Activated naive CD4-positive, alpha-beta T cell treated with anti-CD3 and anti-CD28 coated beads for 36 hours (primary cell): ENCODE results near the gene TAF11L3. TPM values are rescaled to one million over a fixed set of nuclear protein-coding genes. Genes with fewer than 3 reads are reported as not detected.
"Not testable (repeated sequence)": the region's sequence is repeated elsewhere in the genome, so short reads cannot be mapped to it uniquely, and the experiment has no call there.

ENCODE experiments used
- CTCF ChIA-PET: fragments of 350-600 bp; sonication (Branson Sonifier 250); formaldehyde crosslinking; loops from one replicate; lab custom pipeline; 2021; ENCODE audit warnings: antibody characterized with exemption; lab: Charles Lee
- DNase-seq: peaks from one replicate; pipeline ENCODE4 v3.0.0-alpha.2; 2020
- H3K27ac Mint-ChIP-seq: one replicate; pipeline ENCODE4 v1.8.0; 2021; ENCODE audit warnings: mild to moderate bottlenecking, mixed read lengths
- H3K27me3 Mint-ChIP-seq: one replicate; pipeline ENCODE4 v1.8.0; 2021; ENCODE audit warnings: low read depth, mixed read lengths
- H3K36me3 Mint-ChIP-seq: one replicate; pipeline ENCODE4 v1.8.0; 2021; ENCODE audit warnings: low read depth, mixed read lengths
- H3K4me1 Mint-ChIP-seq: one replicate; pipeline ENCODE4 v1.8.0; 2021; ENCODE audit warnings: low read depth, mixed read lengths
- H3K4me3 Mint-ChIP-seq: one replicate; pipeline ENCODE4 v1.8.0; 2021; ENCODE audit warnings: mild to moderate bottlenecking, moderate library complexity, mixed read lengths
- H3K9me3 Mint-ChIP-seq: one replicate; pipeline ENCODE4 v1.8.0; 2021; ENCODE audit warnings: mixed read lengths
- intact Hi-C: fragments of 100-400 bp; cut with micrococcal nuclease; formaldehyde crosslinking; loops from one replicate; pipeline ENCODE4 v1.15.1; 2023
- total RNA-seq, 2 experiments: library from RNA; stranded (reverse); gene quantifications; one replicate each; pipeline ENCODE4 v1.2.3, GENCODE V29; 2021

TAF11L3 gene
- total RNA-seq, 2 experiments from 2014 or later: not detected

- H3K36me3 Mint-ChIP-seq: no peaks in the 10 kb centered on the region
- CTCF ChIA-PET: no interaction called here
- H3K4me3 Mint-ChIP-seq: no peak overlapping the region
- no peaks in the 10 kb centered on the region for H3K4me1 Mint-ChIP-seq
- intact Hi-C loops: no loop called here
- no peak for DNase-seq
- no peak overlapping the region for H3K27ac Mint-ChIP-seq
- H3K9me3 Mint-ChIP-seq: no peaks in the 10 kb centered on the region
- peaks cover 1% of the 10 kb centered on the region for H3K27me3 Mint-ChIP-seq
Measured at GRCh38 chr5:17511775-17512325, 6.3 kb upstream of the TAF11L3 start.

GRCh38 chr5:17517526-17517925 lies 641 bp upstream of the TAF11L3 start:
- H3K36me3 Mint-ChIP-seq, H3K27me3 Mint-ChIP-seq, H3K27ac Mint-ChIP-seq, DNase-seq, CTCF ChIA-PET, H3K4me3 Mint-ChIP-seq, H3K9me3 Mint-ChIP-seq, intact Hi-C loops, H3K4me1 Mint-ChIP-seq: not testable (repeated sequence)

GRCh38 chr5:17519508-17519907 lies 1.3 kb downstream of the TAF11L3 start:
- H3K4me3 Mint-ChIP-seq, H3K36me3 Mint-ChIP-seq, H3K4me1 Mint-ChIP-seq, H3K27me3 Mint-ChIP-seq, H3K27ac Mint-ChIP-seq, H3K9me3 Mint-ChIP-seq, DNase-seq, intact Hi-C loops, CTCF ChIA-PET: not testable (repeated sequence)

GRCh38 chr5:17521501-17521900 lies 3.3 kb downstream of the TAF11L3 start, which contains the start of gene TAF11L4:
TSS of gene TAF11L4 (plus strand) at chr5:17521801.
- intact Hi-C loops, CTCF ChIA-PET, H3K9me3 Mint-ChIP-seq, H3K4me1 Mint-ChIP-seq, H3K36me3 Mint-ChIP-seq, H3K27me3 Mint-ChIP-seq, DNase-seq, H3K27ac Mint-ChIP-seq, H3K4me3 Mint-ChIP-seq: not testable (repeated sequence)

- H3K27ac Mint-ChIP-seq, H3K4me3 Mint-ChIP-seq, DNase-seq, intact Hi-C loops, H3K36me3 Mint-ChIP-seq, H3K4me1 Mint-ChIP-seq, H3K9me3 Mint-ChIP-seq, H3K27me3 Mint-ChIP-seq, CTCF ChIA-PET: not testable (repeated sequence)
Measured at GRCh38 chr5:17524935-17525334, 6.8 kb downstream of the TAF11L3 start, which contains the start of gene TAF11L5. TSS of gene TAF11L5 (plus strand) at chr5:17525235.

- H3K9me3 Mint-ChIP-seq, H3K4me1 Mint-ChIP-seq, DNase-seq, H3K4me3 Mint-ChIP-seq, H3K27ac Mint-ChIP-seq, H3K36me3 Mint-ChIP-seq, H3K27me3 Mint-ChIP-seq, CTCF ChIA-PET, intact Hi-C loops: not testable (repeated sequence)
Measured at GRCh38 chr5:17526504-17526903, 8.3 kb downstream of the TAF11L3 start.

- CTCF ChIA-PET: not testable (repeated sequence)
Measured at GRCh38 chr5:17528369-17528768, 10.2 kb downstream of the TAF11L3 start, which contains the start of gene TAF11L6. TSS of gene TAF11L6 (plus strand) at chr5:17528669.

More at GRCh38 chr5:17528369-17528768, 10.2 kb downstream of the TAF11L3 start, which contains the start of gene TAF11L6:
- DNase-seq, intact Hi-C loops, H3K27ac Mint-ChIP-seq, H3K36me3 Mint-ChIP-seq, H3K9me3 Mint-ChIP-seq, H3K4me3 Mint-ChIP-seq, H3K27me3 Mint-ChIP-seq, H3K4me1 Mint-ChIP-seq: not testable (repeated sequence)

Other genes starting within 250 kb of the TAF11L3 start
- gene TAF11L2, start 20.1 kb upstream of the TAF11L3 start, total RNA-seq: not detected
- gene TAF11L4, start 3.4 kb downstream of the TAF11L3 start, total RNA-seq: not detected
- not detected for gene TAF11L5, start 6.9 kb downstream of the TAF11L3 start, total RNA-seq
- gene TAF11L6, start 10.3 kb downstream of the TAF11L3 start, total RNA-seq: not detected
- not detected for gene TAF11L7, start 67.4 kb downstream of the TAF11L3 start, total RNA-seq
- gene TAF11L8, start 72.6 kb downstream of the TAF11L3 start, total RNA-seq: not detected
- gene TAF11L9, start 76.0 kb downstream of the TAF11L3 start, total RNA-seq: not detected
- not detected for gene TAF11L10, start 79.5 kb downstream of the TAF11L3 start, total RNA-seq
- gene TAF11L11, start 85.8 kb downstream of the TAF11L3 start, total RNA-seq: not detected
- not detected for gene TAF11L12, start 92.0 kb downstream of the TAF11L3 start, total RNA-seq
- not detected for gene TAF11L13, start 113.7 kb downstream of the TAF11L3 start, total RNA-seq
- gene TAF11L14, start 116.1 kb downstream of the TAF11L3 start, total RNA-seq: not detected